GM18858 (cell line): ENCODE measurements around the gene TMEM233.

Experiments
- ATAC-seq: cut with Tn5 transposase; IDR thresholded peaks from one replicate; pipeline ENCODE4 v1.9.1; 2021; ENCODE audit not compliant: unreplicated experiment

Gene TMEM233

DNA sequence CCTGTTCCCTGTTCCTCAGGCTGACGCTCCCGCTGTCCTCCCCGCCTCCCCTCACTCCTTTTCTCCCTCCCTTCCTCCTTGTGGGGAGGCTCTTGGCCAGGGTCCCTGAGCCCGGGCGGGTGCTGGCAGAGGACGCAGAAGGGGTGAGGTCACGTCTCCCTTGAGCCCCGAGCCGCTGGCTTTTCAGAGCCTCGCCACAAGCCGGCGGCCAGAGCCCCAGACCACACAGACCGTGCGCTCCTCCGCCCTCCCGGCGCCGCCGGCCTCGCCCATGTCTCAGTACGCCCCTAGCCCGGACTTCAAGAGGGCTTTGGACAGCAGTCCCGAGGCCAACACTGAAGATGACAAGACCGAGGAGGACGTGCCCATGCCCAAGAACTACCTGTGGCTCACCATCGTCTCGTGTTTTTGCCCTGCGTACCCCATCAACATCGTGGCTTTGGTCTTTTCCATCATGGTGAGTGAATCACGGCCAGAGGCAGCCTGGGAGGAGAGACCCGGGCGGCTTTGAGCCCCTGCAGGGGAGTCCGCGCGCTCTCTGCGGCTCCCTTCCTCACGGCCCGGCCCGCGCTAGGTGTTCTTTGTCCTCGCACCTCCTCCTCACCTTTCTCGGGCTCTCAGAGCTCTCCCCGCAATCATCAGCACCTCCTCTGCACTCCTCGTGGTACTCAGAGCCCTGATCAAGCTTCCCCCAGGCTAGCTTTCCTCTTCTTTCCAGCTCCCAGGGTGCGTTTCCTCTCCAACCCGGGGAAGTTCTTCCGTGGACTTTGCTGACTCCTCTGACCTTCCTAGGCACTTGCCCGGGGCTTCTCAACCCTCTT, at the start of gene TMEM233:
Gene TMEM233, plus strand, starts transcription at position 197 of the 821 bp plus-strand sequence. Its CDS starts 75 bp downstream, at position 272.
- no peak for ATAC-seq

DNA sequence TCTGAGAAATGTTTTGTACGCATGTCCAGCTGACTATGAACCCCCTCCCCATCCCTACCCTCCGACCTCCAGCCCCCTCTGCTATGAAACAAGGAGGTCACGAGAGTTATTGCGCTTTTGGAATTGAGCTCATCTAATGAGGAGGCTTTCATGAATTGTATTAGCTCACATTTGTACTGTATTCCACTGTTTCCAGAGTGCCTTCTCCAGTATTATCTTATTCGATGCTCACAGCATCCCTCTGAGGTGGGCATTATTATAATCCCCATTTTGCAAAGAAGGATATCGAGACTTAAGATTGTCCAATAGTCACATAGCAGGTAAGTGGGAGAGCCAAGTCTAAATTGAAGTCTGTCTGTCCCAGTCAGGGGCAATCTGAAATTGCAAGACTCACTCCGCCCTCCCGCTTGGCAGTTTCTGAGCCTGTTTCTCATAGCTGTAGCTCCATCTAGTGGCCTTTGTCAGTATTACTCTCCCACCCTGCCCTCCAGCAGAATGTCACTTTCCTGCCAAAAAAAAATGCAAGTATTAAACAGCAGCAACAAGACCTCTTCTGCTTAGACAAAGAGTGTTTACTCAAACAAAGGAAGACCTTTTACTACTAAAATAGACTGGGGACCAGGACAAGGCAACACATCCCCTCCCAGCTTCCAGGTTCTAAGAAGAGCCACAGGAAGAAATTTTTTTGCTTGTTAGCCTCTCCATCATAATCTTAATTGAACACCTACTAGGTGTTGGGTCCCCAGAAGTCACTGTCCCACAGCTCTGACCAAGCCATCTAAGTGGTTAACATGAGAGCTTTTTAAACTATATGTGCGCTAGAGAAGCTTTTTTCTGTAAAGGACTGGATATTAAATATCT, 48.6 kb upstream of the TMEM233 start:
- no peak for ATAC-seq

DNA sequence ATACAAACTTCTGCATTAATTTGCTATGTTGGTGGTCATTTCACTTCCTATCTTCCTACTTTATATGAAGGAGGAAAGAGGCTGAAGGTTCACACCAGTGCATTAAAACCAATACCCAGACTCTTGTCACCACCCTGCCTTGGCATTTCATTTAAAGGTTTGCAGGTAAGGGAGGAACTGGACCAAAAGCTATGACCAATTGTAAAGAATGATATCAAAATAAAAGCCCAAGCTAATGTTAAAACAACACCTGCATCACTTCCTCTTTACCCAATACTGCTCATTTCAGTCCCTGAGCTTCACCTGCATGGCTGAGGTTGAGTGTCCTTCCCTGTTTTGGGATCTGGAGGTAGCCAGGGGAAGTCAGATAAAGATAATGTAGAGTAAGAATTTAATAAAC, 47.2 kb upstream of the TMEM233 start:
- ATAC-seq, result no peak

DNA sequence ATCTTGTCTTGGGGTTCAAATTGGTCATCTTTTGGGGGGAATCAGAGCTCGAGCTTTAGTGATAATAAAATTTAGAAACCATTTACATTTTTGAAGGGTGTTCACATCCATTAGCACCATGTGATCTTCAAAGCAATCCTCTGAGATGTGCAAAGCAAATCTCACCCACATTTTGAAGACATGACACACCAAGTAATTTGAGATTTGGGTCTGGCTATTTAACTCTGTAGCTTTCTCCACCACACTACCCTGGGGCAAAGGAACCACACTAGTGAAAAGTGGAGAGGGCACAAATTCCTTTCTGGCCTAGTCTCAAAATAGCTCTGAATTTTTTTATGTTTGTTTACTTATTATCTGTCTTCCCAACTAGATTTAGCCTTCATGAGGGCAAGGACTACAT, 46.6 kb upstream of the TMEM233 start:
- ATAC-seq, result no peak

DNA sequence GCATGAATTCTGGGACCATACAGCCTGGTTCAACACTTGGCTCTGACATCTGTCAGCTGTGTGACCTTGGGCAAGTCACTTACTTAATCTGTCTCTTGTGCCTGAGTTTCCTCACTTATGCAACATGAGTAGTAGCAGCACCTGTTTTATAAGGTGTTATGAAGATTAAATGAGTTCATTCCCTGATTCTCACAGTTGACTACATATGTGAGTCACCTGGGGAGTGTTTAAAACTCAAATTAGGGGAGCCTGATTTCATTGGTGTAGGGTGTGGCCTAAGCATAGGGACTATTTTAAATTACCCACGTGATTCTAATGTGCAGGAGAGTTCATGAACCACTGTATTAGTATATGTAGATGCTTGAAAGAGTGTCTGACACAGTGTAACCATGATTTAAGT, 36.7 kb upstream of the TMEM233 start:
- no peak for ATAC-seq

DNA sequence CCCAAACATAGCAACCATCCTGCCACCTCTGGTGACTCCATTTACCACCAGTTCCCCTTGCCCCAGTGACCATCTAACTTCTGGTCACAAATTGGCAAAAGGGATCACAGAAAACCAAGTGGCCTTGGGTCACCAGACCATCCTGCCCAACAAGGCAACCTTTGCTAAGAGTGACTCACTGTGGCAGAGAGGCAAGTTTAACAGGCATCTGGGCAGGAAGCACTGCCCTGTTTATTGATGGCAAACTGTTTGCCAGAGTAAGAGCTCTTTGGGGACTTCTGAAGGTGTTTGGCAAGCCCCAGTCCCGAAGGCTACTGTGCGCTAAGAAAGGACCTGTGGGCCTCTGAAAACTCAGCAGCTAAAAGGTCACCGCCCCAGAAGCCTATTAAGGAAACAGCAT, 28.2 kb upstream of the TMEM233 start:
- ATAC-seq, result no peak

DNA sequence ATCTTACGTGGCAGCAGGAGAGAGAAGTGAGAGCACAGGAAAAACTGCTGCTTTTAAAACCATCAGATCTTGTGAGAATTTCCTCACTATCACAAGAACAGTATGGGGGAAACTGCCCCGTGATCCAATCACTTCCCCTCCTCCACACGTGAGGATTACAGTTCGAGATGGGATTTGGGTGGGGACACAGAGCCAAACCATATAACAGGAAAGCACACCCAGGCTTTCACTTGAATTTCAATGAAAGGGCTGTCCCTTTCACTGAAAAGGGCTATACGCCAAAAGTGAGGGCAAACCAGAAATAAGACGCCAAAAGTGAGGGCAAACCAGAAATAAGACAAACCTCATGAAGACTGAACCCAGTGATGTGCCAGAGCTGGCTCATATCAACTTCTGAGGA, 22.8 kb upstream of the TMEM233 start:
- no peak for ATAC-seq

DNA sequence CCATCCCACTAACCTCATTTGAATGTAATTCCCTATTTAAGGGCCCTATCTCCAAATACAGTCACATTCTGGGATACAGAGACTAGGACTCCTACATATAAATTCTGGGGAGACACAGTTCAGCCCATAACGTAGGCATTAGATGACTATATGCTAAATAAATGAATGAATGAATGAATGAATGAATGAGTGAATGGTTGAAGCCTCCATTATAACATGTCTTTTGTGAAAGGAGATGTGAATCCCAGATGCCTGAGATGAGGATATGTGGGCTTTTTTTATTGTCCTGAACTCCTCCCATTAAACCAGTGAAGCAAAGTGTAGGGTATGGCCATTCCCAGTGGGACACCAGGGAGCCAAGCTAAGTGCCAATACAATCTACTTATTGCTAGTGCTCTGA, 20.5 kb upstream of the TMEM233 start:
- no peak for ATAC-seq

DNA sequence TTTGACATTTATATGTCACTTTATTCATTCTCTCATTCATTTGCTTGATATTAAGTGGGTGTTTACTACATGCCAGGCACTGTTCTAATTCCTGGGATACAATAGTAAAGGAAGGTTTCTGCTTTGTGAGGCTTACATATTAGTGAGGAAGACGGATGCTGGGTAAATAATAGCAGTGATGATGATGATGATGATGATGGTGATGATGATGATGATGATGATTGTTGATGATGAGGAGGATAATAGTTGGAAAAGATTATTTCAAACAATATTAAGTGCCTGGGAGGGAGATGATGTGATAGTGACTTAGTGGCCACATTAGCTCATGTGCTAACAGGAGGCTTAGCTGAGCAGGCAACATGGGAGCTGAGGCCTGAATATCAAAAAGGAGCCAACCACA, 19.3 kb upstream of the TMEM233 start:
- ATAC-seq, result no peak

DNA sequence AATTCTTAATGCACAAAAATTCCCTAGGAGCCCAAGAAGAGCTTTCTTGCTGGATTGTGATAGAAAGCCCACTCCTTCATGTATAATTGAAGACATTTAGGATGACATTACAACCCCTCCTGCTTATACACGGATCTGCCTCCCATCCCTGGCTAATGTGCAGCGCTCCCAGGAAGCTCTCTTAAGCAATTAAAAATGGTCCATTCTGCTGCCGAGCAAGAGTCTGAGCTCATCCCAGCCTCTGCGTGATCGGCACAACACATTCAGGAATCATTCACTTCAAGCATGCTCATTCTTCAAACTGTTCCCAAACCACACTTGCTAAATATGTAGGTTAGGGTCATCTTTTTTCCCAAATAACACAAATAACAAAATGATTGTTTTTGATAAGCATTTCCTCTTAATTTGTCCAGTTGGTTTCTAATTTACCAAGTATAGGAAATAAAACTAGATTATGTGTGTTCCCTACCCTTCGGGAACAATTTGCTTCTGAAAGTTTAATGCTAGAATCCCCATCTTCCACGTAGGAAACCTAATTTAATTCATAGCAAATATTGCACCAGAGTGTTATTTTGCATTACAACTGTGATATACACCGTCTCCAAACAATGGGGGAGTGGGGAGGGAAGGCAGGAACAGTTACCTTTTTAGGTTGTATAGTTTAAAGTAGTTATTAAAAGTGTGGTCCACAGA, 17.3 kb upstream of the TMEM233 start:
- ATAC-seq, result no peak

DNA sequence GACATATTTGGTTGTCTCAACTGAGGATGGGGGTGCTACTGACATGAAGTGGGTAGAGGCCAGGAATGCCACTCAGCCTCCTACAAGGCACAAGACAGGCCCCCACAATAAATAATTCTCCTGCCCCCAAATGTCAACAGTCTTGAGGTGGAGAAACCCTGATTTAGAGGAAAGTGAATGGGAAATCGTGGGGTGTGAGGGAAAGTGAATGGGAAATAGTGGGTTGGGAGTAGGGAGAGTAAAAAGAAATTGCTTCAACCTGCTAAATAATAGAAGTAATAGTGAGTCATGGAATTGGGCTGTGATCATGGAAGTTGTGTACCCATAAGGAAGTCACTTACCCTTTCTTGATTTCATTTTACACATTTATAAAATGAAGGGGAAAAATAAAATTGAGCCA, 16.7 kb upstream of the TMEM233 start:
- ATAC-seq, result no peak

DNA sequence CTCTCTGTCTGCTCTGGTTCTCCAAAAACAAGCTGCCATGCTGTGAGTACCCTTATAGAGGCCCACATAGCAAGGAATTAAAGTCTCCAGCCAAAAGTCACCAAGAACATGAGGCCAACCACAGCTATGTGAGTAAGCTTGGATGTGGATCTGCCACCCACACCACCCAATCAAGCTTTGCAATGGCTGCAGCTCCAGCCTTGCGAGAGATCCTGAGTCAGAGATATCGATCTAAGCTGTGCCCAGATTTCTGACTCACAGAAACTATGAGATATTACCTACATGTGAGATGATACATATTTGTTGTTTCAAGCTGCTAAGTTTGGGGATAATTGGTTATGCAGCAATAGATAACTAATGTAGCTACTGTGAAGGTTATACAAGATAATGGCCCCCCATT, 15.5 kb upstream of the TMEM233 start:
- ATAC-seq, result no peak

DNA sequence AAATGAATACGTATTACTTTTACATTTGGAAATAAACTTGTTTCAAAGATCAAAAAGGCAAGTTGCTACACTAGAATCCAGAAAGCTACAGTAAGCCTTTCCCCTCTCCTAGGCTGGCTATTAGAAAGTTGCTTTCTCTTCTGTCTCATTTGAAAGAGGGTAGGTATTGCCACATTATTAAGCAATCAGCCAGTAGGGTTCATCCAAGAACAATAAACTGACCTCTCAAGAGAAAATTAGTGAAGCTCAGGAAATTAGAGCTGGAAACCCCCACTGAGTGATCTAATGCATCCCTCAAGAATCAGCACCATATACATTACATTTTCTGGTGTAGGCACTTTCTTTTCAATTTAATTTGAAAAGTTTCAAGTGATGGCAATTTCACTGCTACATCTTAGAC, 4.5 kb upstream of the TMEM233 start:
- ATAC-seq, result no peak

DNA sequence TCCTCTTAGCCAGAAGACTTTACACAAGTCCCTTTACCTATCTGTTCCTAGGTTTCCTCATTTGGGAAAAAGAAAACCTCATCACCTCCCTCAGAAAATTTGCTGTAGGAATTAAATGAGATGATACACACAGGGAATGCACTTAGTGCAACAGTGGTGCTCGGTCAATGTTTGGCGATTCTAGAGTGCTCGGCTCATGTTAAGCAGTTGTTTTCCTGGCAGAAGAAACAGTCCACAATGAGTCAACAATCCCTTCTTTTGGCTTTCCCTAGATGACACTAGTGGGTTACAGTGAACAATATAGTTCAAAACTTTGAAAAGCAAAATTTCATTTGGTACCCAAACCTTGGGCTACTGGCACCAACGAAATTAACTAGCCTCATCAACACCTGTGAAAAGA, 3.9 kb upstream of the TMEM233 start:
- no peak for ATAC-seq

DNA sequence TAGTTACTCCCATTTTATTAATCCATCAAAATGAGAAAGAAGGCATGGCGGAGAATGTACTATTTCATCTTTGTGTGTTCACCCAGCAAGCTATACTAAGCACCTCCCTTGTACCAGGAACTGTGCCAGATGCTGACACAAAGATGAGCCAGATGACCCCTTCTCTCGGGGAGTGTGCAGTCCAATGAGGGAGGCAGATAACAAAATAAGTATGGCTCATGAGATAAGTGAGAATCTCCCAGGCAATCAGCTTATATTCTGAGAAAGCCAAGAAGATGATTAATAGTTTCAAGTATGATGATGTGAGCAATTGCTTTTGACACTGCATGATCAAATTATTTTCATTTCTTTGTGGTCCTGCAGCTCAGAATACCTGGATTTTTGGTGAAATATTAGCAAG, 1.3 kb upstream of the TMEM233 start:
- no peak for ATAC-seq

DNA sequence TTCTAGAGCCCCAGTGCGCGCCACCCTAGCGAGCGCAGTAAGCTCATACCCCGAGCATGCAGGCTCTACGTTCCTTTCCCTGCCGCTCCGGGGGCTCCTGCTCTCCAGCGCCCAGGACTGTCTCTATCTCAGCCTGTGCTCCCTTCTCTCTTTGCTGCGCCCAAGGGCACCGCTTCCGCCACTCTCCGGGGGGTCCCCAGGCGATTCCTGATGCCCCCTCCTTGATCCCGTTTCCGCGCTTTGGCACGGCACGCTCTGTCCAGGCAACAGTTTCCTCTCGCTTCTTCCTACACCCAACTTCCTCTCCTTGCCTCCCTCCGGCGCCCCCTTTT, 791 bp downstream of the TMEM233 start:
- no peak for ATAC-seq

DNA sequence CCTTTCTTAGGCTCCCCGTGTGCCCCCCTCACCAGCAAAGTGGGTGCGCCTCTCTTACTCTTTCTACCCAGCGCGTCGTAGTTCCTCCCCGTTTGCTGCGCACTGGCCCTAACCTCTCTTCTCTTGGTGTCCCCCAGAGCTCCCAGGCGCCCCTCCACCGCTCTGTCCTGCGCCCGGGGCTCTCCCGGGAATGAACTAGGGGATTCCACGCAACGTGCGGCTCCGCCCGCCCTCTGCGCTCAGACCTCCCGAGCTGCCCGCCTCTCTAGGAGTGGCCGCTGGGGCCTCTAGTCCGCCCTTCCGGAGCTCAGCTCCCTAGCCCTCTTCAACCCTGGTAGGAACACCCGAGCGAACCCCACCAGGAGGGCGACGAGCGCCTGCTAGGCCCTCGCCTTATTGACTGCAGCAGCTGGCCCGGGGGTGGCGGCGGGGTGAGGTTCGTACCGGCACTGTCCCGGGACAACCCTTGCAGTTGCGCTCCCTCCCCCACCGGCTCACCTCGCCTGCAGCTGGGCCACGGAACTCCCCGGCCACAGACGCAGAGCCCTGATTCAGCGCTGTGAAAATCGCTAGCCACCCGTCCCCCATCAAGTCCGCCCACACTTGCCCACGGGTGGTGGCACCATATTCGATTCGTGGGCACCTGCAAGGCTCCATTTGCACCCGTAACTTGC, 1.3 kb downstream of the TMEM233 start:
- no peak for ATAC-seq

DNA sequence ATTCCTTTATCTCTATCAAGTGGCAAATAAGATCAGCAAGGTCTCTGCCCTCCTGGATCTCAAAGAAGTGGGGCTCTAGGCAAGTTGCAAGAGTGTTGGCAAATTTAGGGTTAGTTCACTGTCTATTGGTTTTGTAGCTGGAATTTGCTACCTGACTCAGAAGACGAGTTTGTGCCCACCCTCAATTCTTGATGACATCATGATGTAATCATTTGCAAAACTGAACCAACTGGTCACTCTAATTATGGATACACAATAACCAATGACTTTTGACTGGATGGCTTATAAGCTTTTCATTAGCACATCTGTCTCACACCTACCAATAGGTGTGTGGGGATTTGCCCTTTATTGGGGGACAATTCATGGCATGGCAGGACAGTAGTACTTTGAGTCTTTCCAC, 4.6 kb downstream of the TMEM233 start:
- no peak for ATAC-seq

DNA sequence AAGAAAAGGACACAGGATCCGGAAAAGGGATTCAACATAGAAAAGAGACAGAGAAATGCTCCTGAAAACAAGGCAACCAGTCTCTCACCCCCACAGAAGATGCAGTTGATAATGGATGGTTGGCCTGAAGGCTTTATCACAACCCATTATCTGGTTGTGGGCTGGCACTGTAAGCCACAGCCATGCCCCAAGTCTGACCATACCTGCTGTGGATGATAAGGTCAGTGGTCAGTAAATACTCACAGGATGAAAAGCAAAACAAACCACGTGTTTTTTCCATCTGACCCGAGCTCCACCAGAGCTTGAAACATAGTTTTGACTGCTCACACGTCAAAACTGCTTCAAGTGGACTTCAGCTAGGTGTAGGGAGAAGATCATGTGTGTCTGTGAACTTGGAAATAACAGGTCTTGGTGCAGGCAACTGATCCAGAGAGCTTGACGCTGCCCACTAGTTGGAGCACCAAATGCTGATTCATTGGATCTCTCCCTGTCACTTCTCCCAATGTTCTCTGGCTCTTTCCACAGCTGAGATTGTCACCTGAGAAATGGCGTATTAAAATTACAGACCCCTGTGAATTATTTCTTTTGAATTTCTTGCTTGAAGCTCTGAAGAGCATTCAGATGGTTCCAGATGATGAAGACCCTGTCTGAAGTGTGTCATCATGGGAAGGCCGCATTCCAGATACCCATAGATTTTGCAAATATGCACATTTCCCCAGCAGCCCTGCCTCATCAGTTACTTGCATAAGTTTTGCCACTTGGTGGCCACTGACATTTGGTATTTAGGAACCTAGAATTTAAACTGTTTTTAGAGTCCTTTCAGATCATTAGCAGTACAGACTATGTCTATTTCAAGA, 8.5 kb downstream of the TMEM233 start:
- no peak for ATAC-seq

DNA sequence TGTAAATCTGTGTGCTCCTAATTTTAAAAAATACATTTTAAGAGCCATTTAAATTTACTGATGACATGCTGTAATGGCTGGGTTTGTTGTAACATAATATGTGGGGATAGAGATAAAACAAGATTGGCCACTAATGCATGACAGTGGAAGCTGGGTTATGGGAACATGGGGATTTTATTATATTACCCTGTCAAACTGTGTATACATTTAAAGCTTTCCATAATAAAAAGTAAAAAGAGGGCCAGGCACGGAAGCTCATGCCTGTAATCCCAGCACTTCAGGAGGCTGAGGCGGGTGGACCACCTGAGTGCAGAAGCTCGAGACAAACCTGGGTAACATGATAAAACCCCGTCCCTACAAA, 9.1 kb downstream of the TMEM233 start:
- ATAC-seq, result no peak
